GM21528 (cell line): ENCODE results near the gene LGALS9C.
"Not testable (repeated sequence)": the region's sequence is repeated elsewhere in the genome, so short reads cannot be mapped to it uniquely, and the experiment has no call there.

Source experiments
- ATAC-seq: cut with Tn5 transposase; IDR thresholded peaks from one replicate; pipeline ENCODE4 v1.9.1; 2021; ENCODE audit warnings: mild to moderate bottlenecking, moderate library complexity; ENCODE audit not compliant: unreplicated experiment, low FRiP score

The LGALS9C gene

DNA sequence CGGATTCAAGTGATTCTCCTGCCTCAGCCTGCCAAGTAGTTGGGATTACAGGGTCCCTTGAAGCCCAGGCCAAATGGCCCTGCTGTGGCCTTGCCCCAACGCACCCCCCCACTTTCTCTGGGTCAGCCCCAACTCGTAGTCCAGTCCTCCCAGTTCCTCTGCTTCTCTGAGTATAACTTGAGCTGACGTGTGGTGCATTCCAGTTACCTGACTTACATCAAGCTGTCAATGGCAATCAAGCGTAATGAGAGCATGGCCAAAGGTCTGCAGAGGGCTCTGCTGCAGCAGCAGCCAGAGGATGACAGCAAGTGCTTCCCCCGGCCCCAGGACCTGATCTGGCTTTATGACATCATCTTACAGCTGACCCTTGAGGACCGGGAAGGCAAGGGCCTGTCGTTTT lies 50.8 kb downstream of the LGALS9C start:
- ATAC-seq = not testable (repeated sequence)

DNA sequence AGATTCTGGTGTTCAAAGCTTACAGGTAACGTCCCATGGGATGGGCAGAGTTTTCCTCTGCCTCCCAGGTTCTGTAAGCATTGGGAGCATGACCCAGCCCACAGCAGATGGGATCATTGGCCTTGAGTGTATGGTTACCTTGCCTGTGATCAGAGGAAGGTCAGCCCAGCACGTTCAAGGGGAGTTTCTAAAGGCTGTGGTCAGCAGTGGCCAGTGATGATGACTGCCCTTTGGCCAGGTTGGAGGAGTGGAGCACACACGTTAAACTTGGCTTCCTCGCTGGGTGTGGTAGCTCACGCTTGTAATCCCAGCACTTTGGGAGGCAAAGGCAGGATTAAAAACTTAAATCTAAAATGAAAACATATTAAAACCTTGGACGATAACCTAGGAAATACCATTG lies 51.8 kb downstream of the LGALS9C start:
- not testable (repeated sequence) for ATAC-seq

GRCh38 chr17:18528899-18529500 lies 52.4 kb downstream of the LGALS9C start:
- not testable (repeated sequence) for ATAC-seq

DNA sequence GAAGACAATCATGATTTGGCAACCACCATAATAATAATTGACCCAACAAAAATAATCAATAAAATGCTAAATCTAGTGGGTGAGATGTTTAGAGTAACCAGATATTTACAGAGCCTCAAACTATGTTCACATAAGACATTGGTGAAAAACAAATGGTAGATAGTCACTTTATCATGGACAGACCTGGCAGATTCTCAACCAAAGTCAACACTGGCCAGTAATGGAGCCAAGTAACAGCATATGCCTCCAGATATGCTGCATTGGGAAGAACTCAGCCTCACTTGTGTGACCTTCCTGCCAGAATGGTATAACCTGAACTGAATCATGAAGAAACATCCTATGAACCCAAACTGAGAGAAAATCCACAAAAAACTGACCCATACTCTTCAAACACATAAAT lies 53.8 kb downstream of the LGALS9C start:
- not testable (repeated sequence) for ATAC-seq

DNA sequence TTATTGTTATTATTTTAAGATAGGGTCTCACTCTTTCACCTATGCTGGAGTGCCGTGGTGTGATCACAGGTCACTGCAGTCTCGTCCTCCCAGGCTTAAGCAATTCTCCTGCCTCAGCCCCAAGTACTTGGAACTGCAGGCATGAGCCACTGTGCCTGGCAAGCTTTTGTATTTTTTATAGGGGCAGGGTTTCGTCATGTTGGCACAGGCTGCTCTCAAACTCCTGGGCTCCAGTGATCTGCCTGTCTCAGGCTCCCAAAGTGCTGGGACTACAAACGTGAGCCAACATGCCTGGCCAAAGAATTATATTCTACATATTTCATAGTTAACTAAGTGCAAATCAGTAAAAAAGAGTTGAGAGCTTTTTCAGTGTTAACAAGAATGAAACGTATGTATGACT lies 65.6 kb downstream of the LGALS9C start:
- ATAC-seq = not testable (repeated sequence)

DNA sequence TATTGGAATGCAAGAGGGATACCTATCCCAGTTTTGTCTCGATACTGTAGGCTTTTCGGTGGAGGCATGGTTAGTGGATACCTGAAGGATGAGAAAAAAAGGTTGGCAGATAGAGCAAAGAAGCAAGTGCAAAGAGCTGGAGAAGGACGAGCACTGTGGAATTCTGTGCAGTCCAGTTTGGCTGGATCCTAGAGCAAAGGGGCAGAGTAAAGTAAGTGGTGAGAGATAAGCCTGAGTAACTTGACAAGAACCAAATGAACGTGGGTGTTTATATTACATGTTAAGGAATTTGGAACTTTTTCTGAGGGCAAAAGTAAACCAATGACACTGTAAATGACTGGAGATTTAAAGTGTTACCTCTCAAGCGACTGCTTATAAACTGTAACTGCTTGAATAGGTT lies 66.3 kb downstream of the LGALS9C start:
- not testable (repeated sequence) for ATAC-seq
